Activated CD4-positive, alpha-beta T cell treated with anti-CD3 and anti-CD28 coated beads, Interleukin-2, amount 10 ng/mL, durations not matched to agents 7 days and 5 days (primary cell): ENCODE data around the gene SALL3. TPM values are rescaled to one million over a fixed set of nuclear protein-coding genes. Genes with fewer than 3 reads are reported as not detected.
"Not testable (repeated sequence)": the region's sequence is repeated elsewhere in the genome, so short reads cannot be mapped to it uniquely, and the experiment has no call there.

Experiments used
- CTCF ChIA-PET: fragments of 350-600 bp; sonication (Branson Sonifier 250); formaldehyde crosslinking; loops from one replicate; lab custom pipeline; 2021; ENCODE audit warnings: antibody characterized with exemption; lab: Charles Lee
- POLR2A ChIA-PET: fragments of 350-600 bp; sonication (Branson Sonifier 250); formaldehyde crosslinking; loops from one replicate; lab custom pipeline; 2021; ENCODE audit warnings: antibody characterized with exemption; lab: Charles Lee
- DNase-seq: peaks from one replicate; pipeline ENCODE4 v3.0.0-alpha.2; 2020
- H3K27ac Mint-ChIP-seq: one replicate; pipeline ENCODE4 v1.8.0; 2021; ENCODE audit warnings: mild to moderate bottlenecking, moderate library complexity, mixed read lengths
- H3K27me3 Mint-ChIP-seq: one replicate; pipeline ENCODE4 v1.8.0; 2021; ENCODE audit warnings: mixed read lengths
- H3K36me3 Mint-ChIP-seq: one replicate; pipeline ENCODE4 v1.8.0; 2021; ENCODE audit warnings: low read depth, mixed read lengths
- H3K4me1 Mint-ChIP-seq: one replicate; pipeline ENCODE4 v1.8.0; 2021; ENCODE audit warnings: mixed read lengths
- H3K4me3 Mint-ChIP-seq: one replicate; pipeline ENCODE4 v1.8.0; 2021; ENCODE audit warnings: mild to moderate bottlenecking, moderate library complexity, mixed read lengths
- H3K9me3 Mint-ChIP-seq: one replicate; pipeline ENCODE4 v1.8.0; 2021; ENCODE audit warnings: mixed read lengths
- total RNA-seq, 2 experiments: library from RNA; stranded (reverse); gene quantifications; one replicate each; pipeline ENCODE4 v1.2.3, GENCODE V29; 2021

Gene SALL3
- not detected for total RNA-seq

GRCh38 chr18:78979730-78980278 lies at the start of gene SALL3:
TSS of gene SALL3 (plus strand) at chr18:78979818. CDS start at chr18:78980275, 457 bp downstream.
- DNase-seq, result no peak
- ChIA-PET CTCF (no interaction called here), POLR2A (no interaction called here)
- H3K27ac Mint-ChIP-seq, result no peak within 1 kb of the TSS
- no peak within 1 kb of the TSS for H3K4me3 Mint-ChIP-seq
- H3K4me1 Mint-ChIP-seq, result peaks cover 12% of the 10 kb centered on the region
- H3K36me3 Mint-ChIP-seq, result peaks cover 8% of the 10 kb centered on the region
- H3K27me3 Mint-ChIP-seq, result peaks cover 69% of the 10 kb centered on the region
- H3K9me3 Mint-ChIP-seq, result peaks cover 5% of the 10 kb centered on the region

- DNase-seq, result no peak
- ChIA-PET POLR2A (no interaction called here), CTCF (interaction anchor here (0.5 to 1.0 kb wide), 3 partner anchors 9 to 26 kb away, joined by 3 read pairs; no protein-coding TSS in a partner anchor)
- H3K27me3 Mint-ChIP-seq, result no peaks in the 10 kb centered on the region
- H3K27ac Mint-ChIP-seq, result no peak overlapping the region
- H3K36me3 Mint-ChIP-seq, result no peaks in the 10 kb centered on the region
- H3K4me1 Mint-ChIP-seq, result no peaks in the 10 kb centered on the region
- H3K9me3 Mint-ChIP-seq, result no peaks in the 10 kb centered on the region
- no peak overlapping the region for H3K4me3 Mint-ChIP-seq
These were observed 47.3 kb upstream of the SALL3 start for GRCh38 chr18:78932281-78932680.

DNA sequence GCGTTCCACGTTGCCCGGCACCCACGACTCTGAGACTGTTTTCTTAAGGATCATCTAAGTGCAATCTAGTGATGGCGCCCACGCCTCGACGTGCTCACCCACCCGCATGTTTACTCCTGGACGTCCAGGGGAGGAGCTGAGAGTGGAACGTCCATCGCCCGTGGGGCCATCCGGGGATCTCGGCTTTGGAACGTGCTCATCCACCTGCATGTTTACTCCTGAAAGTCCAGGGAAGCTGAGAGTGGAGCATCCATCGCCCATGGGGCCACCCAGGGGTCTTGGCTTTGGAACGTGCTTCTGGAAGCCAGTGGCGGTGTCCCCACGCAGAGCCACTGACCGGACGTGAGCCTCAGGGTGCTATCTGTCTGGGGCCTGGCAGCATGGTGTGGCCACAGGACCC lies 45.6 kb upstream of the SALL3 start:
- no peaks in the 10 kb centered on the region for H3K9me3 Mint-ChIP-seq
- H3K4me1 Mint-ChIP-seq, result peaks cover 4% of the 10 kb centered on the region
- no peak overlapping the region for H3K27ac Mint-ChIP-seq
- no peak overlapping the region for H3K4me3 Mint-ChIP-seq
- POLR2A ChIA-PET, result no interaction called here
- CTCF ChIA-PET, result no interaction called here
- H3K36me3 Mint-ChIP-seq, result no peaks in the 10 kb centered on the region
- no peaks in the 10 kb centered on the region for H3K27me3 Mint-ChIP-seq
- DNase-seq, result no peak

GRCh38 chr18:78934551-78935225 lies 44.9 kb upstream of the SALL3 start:
- no peak overlapping the region for H3K27ac Mint-ChIP-seq
- no peak for DNase-seq
- peaks cover 9% of the 10 kb centered on the region for H3K4me1 Mint-ChIP-seq
- ChIA-PET CTCF (no interaction called here), POLR2A (no interaction called here)
- H3K36me3 Mint-ChIP-seq, result no peaks in the 10 kb centered on the region
- no peaks in the 10 kb centered on the region for H3K27me3 Mint-ChIP-seq
- no peak overlapping the region for H3K4me3 Mint-ChIP-seq
- H3K9me3 Mint-ChIP-seq, result no peaks in the 10 kb centered on the region

GRCh38 chr18:78935406-78935805 lies 44.2 kb upstream of the SALL3 start:
- CTCF ChIA-PET, result no interaction called here

GRCh38 chr18:78936251-78937005 lies 43.2 kb upstream of the SALL3 start:
- Mint-ChIP-seq H3K4me1 (peaks cover 11% of the 10 kb centered on the region), H3K27me3 (no peaks in the 10 kb centered on the region), H3K4me3 (no peak overlapping the region), H3K36me3 (no peaks in the 10 kb centered on the region), H3K9me3 (no peaks in the 10 kb centered on the region), H3K27ac (no peak overlapping the region)
- POLR2A ChIA-PET, result no interaction called here
- CTCF ChIA-PET, result no interaction called here
- DNase-seq, result no peak

More at GRCh38 chr18:78935406-78935805, 44.2 kb upstream of the SALL3 start:
- Mint-ChIP-seq H3K4me3 (no peak overlapping the region), H3K9me3 (no peaks in the 10 kb centered on the region), H3K4me1 (peaks cover 11% of the 10 kb centered on the region), H3K27me3 (no peaks in the 10 kb centered on the region), H3K36me3 (no peaks in the 10 kb centered on the region), H3K27ac (no peak overlapping the region)
- POLR2A ChIA-PET, result no interaction called here
- no peak for DNase-seq

GRCh38 chr18:78937166-78937565 lies 42.5 kb upstream of the SALL3 start:
- no peak overlapping the region for H3K4me3 Mint-ChIP-seq
- peaks cover 11% of the 10 kb centered on the region for H3K4me1 Mint-ChIP-seq
- H3K9me3 Mint-ChIP-seq, result no peaks in the 10 kb centered on the region
- CTCF ChIA-PET, result interaction anchor here (0.6 kb wide), 1 partner anchor 723 kb away, joined by 3 read pairs; no protein-coding TSS in a partner anchor
- no peaks in the 10 kb centered on the region for H3K36me3 Mint-ChIP-seq
- no peak overlapping the region for H3K27ac Mint-ChIP-seq
- POLR2A ChIA-PET, result no interaction called here
- no peak for DNase-seq
- no peaks in the 10 kb centered on the region for H3K27me3 Mint-ChIP-seq

DNA sequence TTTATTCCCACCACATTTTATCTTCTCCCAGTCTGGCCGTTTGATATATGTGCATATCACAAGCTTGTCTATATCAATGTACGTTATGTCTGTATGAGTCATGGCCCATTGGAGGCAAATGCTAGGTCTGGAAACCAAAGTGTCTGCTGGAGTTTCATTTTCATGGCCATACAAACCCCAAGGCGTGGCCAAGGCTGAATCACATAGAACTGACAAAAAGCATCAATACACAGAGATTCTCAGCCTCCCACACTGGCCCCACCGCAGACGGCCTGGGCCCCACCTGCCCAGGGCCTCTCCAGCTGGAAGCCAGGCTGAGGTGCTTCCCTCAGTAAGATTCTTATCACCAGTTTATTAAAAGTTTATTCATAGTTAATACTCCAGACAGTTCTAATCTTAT lies 40.5 kb upstream of the SALL3 start:
- no peaks in the 10 kb centered on the region for H3K27me3 Mint-ChIP-seq
- peaks cover 11% of the 10 kb centered on the region for H3K4me1 Mint-ChIP-seq
- H3K36me3 Mint-ChIP-seq, result no peaks in the 10 kb centered on the region
- DNase-seq, result no peak
- POLR2A ChIA-PET, result no interaction called here
- no peak overlapping the region for H3K27ac Mint-ChIP-seq
- H3K9me3 Mint-ChIP-seq, result no peaks in the 10 kb centered on the region
- CTCF ChIA-PET, result no interaction called here
- H3K4me3 Mint-ChIP-seq, result no peak overlapping the region

DNA sequence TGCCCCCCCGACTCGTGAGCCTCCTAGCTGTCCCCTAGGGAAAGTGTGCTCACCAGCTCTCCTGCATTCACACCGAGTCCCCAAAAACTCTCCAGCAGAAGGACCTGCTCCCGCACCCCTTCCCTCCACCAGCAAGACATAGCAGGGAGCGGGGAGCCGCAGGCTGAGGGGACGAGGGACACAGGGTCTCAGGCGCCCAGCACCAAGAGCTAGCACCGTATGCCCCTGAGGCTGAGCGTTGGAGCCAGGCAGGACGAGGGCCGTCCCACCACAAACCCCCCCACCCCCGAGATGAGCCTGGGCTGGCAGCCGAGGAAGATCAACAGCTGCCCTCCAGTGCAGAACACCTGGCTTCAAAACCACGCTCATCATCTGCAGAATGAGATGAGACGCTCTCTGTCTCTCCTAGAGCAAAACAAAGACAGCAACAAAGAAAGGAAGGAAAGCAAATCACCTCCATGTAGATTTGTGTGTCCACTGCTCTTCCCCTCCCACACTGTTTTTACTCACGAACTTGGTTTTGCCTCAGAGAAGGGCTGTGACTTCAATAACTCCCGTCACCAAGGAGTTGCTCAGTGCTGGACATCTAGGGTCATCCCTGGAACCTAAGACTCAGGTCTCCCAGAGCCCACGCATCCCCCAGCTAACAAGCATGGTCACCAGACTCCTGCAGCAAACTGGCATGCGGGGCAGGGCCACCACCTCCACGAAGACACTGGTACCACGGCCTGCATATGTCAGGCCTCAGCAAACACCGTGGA lies 39.7 kb upstream of the SALL3 start:
- Mint-ChIP-seq H3K27ac (no peak overlapping the region), H3K27me3 (no peaks in the 10 kb centered on the region), H3K4me1 (peaks cover 11% of the 10 kb centered on the region), H3K9me3 (no peaks in the 10 kb centered on the region), H3K4me3 (no peak overlapping the region), H3K36me3 (no peaks in the 10 kb centered on the region)
- DNase-seq, result no peak
- CTCF ChIA-PET, result no interaction called here
- POLR2A ChIA-PET, result no interaction called here

DNA sequence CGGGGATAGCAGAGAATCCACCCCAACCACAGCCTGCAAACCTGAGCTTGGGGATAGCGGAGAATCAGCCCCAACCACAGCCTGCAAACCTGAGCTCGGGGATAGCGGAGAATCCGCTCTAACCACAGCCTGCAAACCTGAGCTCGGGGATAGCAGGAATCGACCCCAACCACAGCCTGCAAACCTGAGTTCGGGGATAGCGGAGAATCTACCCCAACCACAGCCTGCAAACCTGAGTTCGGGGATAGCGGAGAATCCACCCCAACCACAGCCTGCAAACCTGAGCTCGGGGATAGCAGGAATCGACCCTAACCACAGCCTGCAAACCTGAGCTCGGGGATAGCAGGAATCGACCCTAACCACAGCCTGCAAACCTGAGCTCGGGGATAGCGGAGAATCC lies 37.4 kb upstream of the SALL3 start:
- CTCF ChIA-PET, result interaction anchor here (1.4 kb wide), 1 partner anchor 9 kb away, joined by 3 read pairs; no protein-coding TSS in a partner anchor
- not testable (repeated sequence) for DNase-seq

GRCh38 chr18:78945628-78946027 lies 34.0 kb upstream of the SALL3 start:
- Mint-ChIP-seq H3K9me3 (no peaks in the 10 kb centered on the region), H3K27ac (no peak overlapping the region), H3K4me3 (no peak overlapping the region), H3K27me3 (no peaks in the 10 kb centered on the region), H3K4me1 (no peaks in the 10 kb centered on the region), H3K36me3 (no peaks in the 10 kb centered on the region)
- no peak for DNase-seq
- ChIA-PET POLR2A (no interaction called here), CTCF (no interaction called here)

More for the DNA sequence above, 37.4 kb upstream of the SALL3 start:
- H3K27ac Mint-ChIP-seq, POLR2A ChIA-PET, H3K36me3 Mint-ChIP-seq, H3K9me3 Mint-ChIP-seq, H3K4me3 Mint-ChIP-seq, H3K27me3 Mint-ChIP-seq: not testable (repeated sequence)
- H3K4me1 Mint-ChIP-seq, result peaks cover 11% of the 10 kb centered on the region

- H3K9me3 Mint-ChIP-seq, result peaks cover 7% of the 10 kb centered on the region
- H3K36me3 Mint-ChIP-seq, result peaks cover 3% of the 10 kb centered on the region
- CTCF ChIA-PET, result no interaction called here
- no peak overlapping the region for H3K4me3 Mint-ChIP-seq
- H3K27me3 Mint-ChIP-seq, result no peaks in the 10 kb centered on the region
- POLR2A ChIA-PET, result no interaction called here
- no peak overlapping the region for H3K27ac Mint-ChIP-seq
- H3K4me1 Mint-ChIP-seq, result no peaks in the 10 kb centered on the region
- DNase-seq, result no peak
These were observed 32.3 kb upstream of the SALL3 start for GRCh38 chr18:78947291-78947690.

- no peaks in the 10 kb centered on the region for H3K27me3 Mint-ChIP-seq
- POLR2A ChIA-PET, result no interaction called here
- no peak for DNase-seq
- no peaks in the 10 kb centered on the region for H3K4me1 Mint-ChIP-seq
- no peak overlapping the region for H3K4me3 Mint-ChIP-seq
- CTCF ChIA-PET, result no interaction called here
- peaks cover 3% of the 10 kb centered on the region for H3K36me3 Mint-ChIP-seq
- no peak overlapping the region for H3K27ac Mint-ChIP-seq
- H3K9me3 Mint-ChIP-seq, result peaks cover 7% of the 10 kb centered on the region
These were observed 31.4 kb upstream of the SALL3 start for GRCh38 chr18:78948221-78948620.
